GM12878 (cell line): ENCODE results near the gene SOCS1.

Experiments used
- CTCF ChIP-seq, 3 experiments: IDR thresholded peaks in 2 of 3; conservative IDR thresholded peaks in 1 of 3; 2 replicates each; pipeline ENCODE4 v1.5.1; 2011; ENCODE audit warnings: low read depth in 3 of 3, low read length in 3 of 3, mild to moderate bottlenecking in 3 of 3, control low read depth in 2 of 3, moderate library complexity in 2 of 3, inconsistent platforms in 1 of 3, mixed read lengths in 1 of 3; ENCODE audit not compliant: control insufficient read depth in 2 of 3, insufficient read depth in 1 of 3; ENCODE audit errors: extremely low read depth in 1 of 3
- ESRRA ChIP-seq: IDR thresholded peaks from 2 replicates; pipeline ENCODE4 v1.6.1; 2012; ENCODE audit warnings: mild to moderate bottlenecking, low read length, improper control_type of control experiment
- MAX ChIP-seq: IDR thresholded peaks from 2 replicates; pipeline ENCODE4 v1.6.1; 2012; ENCODE audit warnings: low read depth, low read length, improper control_type of control experiment
- SRF ChIP-seq, 2 experiments: IDR thresholded peaks; 2 replicates each; pipeline ENCODE4 v1.6.1; 2011; ENCODE audit warnings: low read depth in 2 of 2, low read length in 2 of 2, mild to moderate bottlenecking in 1 of 2, moderate library complexity in 1 of 2

- TF ChIP-seq CTCF (IDR thresholded peaks at IDR 0.05 in 2 of 3, conservative IDR thresholded peaks at IDR 0.05 in 1 of 3; ENCODE audit: control insufficient read depth in 2 of 3, extremely low read depth in 1 of 3, insufficient read depth in 1 of 3, low read depth in 3 of 3, low read length in 3 of 3): no peak
- no peak for TF ChIP-seq SRF (IDR thresholded peaks at IDR 0.05; ENCODE audit: low read depth in 2 of 2, low read length in 2 of 2)
- TF ChIP-seq MAX: no peak
- TF ChIP-seq ESRRA: no peak
Observed at GRCh38 chr16:11205754-11206581, 50.0 kb downstream of the SOCS1 start.
